GM19099 (cell line): ENCODE data around the gene SMCO2.

Source experiments
- POLR2A ChIP-seq: IDR thresholded peaks from 3 replicates; pipeline ENCODE4 v1.6.1; 2011; ENCODE audit warnings: low read depth; ENCODE audit not compliant: insufficient read length; ENCODE audit errors: extremely low read depth

Gene SMCO2

DNA sequence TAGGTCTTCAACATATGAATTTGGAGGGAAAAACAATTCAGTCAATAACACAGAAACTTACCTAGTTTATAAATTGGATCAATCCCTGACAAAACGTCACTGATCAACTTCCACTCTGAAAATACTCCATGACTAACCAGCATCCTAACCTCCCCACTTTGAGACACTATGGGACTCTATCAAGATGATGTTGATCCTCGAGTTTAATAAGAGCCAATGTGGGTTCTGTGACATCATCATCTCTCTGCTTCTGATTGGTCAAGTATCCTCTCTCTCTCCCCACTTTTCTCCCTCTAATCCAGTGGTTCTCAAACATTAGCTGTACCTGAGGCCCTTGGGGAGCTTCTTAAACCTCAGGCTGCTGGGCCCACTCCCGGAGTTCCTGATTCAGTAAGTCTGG lies at the start of gene SMCO2:
Gene SMCO2 (plus strand): TSS at position 301 of the 400 bp plus-strand sequence. CDS start 23,896 bp downstream, outside the sequence.
- TF ChIP-seq POLR2A: no peak

DNA sequence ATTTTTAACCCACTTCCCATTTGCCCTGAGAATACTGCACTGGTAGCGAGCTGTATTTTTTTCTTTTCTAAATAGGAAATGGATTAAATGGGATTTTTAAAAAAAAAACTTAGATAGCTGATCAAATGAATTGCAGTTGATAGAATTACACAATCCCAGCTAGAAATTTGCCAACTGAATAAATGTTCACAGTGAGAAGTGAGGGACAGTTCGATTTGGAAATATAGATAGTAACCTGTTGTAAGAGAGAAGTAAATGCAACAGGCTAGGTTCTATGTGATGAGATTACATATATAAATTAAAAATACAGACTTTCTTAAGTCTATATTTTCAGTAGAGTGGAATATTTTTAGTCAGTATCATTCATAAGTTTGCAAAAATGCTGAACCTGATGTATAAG lies 48.1 kb upstream of the SMCO2 start:
- no peak for TF ChIP-seq POLR2A

DNA sequence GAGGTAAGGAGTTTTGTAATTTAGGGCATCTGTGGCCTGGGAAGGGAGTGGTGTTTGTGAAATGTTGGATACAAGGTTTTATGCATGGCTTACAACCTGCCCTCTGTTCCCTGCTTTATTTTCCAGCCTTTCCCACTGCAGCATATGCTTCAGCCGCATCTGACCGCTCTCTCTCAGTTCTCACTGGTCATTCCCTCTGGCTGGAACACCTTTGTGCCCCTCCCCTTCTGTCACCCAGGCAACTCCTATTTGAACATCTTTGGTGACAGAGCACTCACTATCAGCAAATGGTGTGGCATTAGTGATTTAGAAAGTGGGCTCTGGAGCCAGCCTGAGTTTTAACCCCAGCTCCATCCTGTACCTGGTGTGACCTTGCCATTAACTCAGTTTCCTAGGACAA lies 47.5 kb upstream of the SMCO2 start:
- TF ChIP-seq POLR2A: no peak

DNA sequence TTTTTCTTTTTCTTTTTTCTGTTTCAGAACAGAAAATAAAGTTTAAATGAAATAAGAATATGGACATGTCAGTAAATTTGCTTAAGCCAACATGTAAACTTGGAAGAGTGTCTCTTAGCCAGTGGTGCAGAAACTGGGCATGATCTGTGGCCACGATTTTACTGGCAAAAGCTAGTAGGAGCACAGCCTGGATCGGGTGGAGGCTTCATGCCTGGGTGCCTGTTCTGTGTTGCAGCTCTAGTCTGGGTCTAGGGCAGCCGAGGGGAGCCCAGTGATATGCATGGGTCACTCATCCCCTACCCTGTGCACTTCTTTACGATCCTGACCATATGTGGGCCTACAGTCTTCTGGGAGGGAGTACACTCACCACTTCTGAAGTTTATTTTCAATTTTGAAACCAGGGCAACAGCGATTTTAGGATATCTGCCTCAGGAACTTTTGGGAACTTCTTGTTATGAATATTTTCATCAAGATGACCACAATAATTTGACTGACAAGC lies 45.6 kb upstream of the SMCO2 start:
- TF ChIP-seq POLR2A: no peak

DNA sequence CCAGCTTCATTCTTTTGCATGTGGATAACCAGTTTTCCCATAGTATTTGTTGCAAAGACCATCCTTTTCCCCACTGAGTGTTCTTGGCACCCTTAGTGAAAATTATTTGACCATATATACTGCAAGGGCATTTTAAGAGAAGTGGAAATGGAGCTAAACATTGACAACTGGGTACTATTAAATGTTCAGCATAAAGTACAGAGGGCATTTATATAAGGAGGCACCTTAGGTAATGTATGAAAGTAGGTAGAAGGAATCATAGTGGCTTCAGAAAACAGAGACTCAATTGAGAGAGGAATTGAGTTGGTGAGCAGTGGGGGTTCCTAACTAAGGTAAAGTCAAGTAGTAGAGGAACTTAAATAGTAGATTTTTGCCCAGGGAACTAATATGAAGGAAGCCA lies 34.5 kb upstream of the SMCO2 start:
- TF ChIP-seq POLR2A: no peak

DNA sequence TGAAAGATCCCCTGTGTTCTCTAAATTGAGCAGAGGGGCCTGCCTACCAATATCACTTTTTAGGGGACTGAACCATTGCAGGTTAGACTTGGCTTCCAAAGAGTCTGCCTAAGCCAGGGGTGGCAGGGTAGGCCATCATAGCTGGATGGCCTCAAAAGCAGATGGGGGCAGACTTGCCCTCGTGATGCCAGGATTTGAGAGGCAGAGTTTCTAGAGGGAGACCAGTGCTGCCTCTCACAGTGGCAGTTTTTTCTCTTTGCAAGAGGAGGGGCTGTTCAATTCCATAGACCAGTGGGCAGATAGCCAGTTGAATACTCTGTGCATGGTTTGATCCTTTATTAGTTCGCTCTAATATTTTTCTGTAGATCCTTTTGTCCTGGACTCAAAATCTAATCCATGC lies 23.8 kb upstream of the SMCO2 start:
- no peak for TF ChIP-seq POLR2A

DNA sequence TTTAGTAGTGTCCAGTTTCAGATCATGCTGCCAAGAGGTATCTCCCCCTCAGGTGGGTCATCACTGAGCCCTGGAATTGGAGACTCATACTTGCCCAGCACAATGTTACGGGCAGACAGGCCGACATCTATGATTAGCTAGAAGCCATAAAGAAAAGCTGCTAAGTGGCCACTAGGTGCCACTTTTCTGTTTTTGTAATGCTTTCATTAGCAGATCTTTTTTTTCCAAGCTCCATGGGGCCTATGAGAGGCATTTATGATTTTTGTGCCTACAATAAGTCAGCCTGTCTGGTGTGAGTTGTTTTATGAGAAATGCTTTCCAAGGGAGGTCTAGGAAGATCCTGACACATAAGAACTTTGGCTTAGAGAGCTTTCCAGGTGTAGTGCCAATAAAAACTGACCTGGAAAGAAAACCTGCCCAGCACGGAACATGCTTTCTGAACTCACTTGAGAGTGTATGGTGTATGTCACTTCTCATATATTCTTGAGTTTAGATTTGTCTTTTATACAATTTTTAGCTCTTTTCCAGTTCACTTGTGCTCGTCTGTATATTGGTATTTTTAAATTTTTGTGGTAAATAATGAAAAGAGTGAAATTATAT lies 21.8 kb upstream of the SMCO2 start:
- no peak for TF ChIP-seq POLR2A

DNA sequence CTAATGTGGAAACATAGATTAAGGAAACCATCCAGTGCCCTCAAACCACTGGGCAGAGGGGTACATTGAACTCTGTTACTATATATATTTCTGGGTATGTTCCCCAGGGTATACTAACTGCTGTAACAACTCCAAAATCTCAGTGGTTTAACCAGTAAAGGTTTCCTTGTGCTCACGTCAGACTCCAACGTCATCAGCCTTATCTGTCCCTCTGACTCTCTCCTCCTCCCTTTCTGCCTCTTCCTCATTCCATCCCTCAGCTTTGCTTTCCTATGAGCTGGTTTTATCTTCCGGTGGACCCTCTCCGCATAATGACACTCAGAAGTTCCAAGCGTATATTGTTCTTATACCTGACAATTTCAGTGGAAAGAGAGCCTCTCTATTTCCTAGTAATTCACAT lies 21.2 kb upstream of the SMCO2 start:
- TF ChIP-seq POLR2A: no peak

DNA sequence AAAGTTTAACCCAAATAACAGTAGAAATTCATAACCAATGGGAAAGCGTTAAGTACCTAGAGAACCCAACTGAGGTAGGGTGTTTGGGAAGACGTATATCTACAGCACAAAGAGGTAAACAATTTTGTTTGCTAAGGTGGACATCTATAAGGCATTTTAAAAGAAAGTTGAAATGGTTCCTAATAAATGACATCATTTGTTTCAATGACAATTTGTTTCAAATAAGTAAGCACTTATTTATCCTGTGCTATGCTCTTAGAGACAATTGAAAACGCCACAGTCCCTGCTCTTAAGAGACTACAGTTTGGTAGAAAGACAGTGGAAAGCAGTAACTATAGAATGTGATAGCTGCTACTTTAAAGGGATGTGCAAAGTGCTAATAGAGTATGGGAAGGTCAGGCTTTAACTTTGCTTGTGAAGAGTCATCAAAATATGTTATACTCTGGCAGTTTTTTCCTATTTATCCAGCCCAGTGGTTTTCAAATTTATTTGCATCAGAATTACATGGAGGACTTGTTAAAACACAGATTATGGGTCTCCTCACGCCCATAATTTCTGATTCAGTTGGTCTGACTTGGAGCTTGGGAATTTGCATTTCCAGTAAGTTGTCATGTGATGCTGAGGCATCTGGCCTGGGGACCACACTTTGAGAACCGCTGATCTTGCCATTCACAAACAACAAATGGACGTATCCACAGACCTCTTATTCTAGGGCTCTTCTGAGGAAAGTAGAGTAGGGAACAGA lies 19.6 kb upstream of the SMCO2 start:
- no peak for TF ChIP-seq POLR2A

DNA sequence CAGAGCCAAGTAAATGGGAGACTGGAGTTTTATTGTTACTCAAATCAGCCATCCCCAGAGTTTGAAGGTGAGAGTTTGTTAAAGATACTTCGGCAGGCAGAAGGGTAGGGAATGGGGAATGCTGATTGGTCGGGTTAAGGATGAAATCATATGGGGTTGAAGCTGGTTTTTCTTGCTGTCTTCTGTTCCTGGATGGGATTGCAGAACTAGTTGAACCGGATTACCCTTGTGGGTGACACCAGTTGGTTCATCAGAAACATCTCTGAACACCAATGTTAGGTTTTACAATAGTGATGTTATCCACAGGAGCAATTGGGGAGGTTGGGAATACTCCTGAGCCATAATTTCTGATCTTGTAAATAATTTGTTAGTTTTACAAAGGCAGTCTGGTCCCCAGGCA lies 18.7 kb upstream of the SMCO2 start:
- no peak for TF ChIP-seq POLR2A

DNA sequence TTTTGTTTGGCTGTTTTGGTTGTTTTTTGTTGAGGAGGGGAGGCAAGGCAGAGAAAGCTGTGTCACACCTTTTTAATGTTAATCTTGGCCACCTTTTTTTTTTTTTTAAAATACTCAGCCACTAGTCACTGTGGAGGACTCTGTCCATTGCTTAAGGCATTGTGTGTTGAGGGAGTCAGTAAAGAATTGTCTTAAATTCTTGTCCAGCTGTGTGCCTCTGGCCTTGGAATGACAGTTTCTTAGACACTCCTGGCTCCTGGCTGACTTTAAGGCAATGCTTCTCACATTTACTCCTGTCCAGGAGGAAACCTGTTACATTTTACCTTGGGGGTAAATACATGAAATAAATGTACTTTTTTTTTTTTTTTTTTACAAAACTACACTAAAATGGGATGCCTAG lies 18.1 kb upstream of the SMCO2 start:
- no peak for TF ChIP-seq POLR2A

DNA sequence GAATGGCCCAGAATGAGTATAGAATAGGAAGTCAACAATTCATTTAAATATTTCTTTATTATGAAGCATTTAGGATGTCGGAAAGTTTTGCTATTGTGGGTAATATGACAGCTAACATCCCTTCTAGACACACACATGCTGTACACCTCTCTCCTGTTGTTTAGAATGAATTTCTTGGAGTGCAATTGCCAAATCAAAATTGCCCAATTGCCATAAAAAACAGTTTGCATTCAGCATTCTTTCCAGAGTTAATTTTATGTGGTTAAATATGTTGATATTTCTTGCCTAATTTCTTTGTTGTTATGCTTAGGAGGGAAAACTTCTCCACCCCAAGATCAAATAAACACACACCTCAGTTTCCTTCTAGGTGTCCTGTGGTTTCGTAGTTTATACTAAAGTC lies 16.9 kb upstream of the SMCO2 start:
- no peak for TF ChIP-seq POLR2A

DNA sequence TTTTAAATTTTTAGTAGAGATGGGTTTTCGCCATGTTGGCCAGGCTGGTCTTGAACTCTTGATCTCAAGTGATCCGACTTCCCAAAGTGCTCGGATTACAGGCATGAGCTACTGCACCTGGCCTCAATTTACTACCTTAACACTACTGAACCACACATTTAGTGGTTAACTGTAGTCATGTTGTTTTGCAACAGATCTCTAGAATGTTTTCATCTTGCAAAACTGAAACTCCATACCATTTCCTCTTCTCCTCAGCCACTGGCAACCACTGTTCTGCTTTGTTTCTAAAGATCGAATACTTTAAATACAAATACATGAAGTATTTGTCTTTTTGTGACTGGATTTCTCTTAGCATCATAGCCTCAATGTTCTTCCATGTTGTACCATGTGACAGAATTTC lies 15.4 kb upstream of the SMCO2 start:
- TF ChIP-seq POLR2A: no peak

DNA sequence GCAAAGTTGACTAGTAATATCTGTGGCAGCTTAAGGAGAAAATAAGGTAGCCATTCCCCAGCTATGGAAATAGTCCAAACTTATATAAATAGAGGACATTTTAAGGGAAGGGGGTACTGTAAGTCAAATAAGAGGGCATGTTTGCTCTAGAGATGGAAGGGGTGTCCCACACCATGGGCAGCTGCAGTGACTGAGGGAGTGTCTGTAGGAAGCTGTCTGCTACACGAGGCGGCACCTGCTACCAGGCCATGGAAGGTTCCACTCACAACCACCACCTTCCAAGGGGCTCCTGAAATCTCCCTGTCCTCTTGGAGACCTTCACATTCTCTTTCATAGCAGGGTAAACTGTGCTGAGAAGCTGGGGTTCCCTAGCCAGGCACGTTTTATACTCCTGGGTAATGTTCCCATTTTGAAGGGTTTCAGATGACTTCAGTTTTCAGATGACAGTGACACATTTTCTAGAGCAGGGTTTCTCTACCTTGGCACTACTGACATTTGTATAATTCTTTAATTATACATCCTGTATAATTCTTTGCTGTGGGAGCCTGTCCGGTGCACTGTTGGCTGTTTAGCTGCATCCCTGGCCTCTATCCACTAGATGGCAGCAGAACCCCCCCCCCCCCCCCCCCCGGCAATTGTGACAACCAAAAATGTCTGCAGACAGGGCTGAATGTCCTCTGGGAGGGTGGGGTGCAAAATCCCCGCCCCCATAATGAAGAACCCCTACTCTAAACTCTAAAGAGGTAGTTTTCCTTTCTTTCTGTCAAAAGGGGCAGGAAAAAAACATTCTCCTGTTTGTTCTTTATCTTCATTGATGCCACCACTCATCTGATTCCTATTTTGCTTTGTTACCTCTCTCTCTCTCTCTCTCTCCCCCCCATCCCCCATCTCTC lies 11.6 kb upstream of the SMCO2 start:
- no peak for TF ChIP-seq POLR2A

DNA sequence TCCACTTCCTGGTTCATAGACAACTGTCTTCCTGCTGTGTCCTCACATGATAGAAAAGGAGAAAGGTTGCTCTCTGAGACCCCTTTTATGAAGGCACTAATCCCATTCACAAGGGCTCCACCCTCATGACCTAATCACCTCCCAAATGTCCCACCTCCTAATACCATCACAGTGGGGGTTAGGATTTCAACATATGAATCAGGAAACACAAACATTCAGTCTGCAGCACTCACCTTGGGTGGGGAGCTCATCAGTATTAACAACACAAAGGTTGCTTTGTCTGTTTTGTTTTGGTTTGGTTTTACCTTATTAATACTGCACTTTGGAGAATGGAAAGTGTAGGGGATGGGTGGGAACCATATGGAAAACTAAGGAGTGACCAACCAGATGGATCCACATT lies 10.5 kb upstream of the SMCO2 start:
- TF ChIP-seq POLR2A: no peak
